Measurements from ENCODE around the gene KCTD8. TPM values are rescaled to one million over a fixed set of nuclear protein-coding genes. Genes with fewer than 3 reads are reported as not detected.

Gene KCTD8
- total RNA-seq, 4 donors from 2014 or later: 0.71 to 2.8 (median 1.4) TPM

DNA sequence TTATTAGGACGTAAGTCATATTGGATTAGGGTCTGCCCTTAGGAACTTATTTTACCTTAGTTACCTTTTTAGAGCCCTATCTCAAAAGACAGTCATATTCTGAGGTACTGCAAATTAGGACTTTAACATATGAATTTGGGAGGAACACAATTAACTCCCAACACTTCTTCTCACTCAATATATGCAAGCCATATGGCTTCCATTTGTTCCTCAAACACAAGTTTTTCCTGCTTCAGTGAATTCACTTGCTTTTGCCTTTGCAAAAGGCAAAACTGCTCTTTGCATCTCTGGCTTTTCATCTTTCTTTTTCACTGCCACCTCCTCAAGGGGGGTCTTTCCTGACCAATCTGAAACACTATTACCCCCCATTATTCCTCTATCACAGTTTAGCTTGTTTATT is 220.3 kb downstream of the KCTD8 start:
- no peak overlapping the region for H3K4me3 ChIP-seq
- H3K4me1 ChIP-seq: no peaks in the 10 kb centered on the region
- no peaks in the 10 kb centered on the region for H3K9me3 ChIP-seq
- no peak for TF ChIP-seq POLR2A (IDR thresholded peaks at IDR 0.05)
- TF ChIP-seq, protein P1, sequence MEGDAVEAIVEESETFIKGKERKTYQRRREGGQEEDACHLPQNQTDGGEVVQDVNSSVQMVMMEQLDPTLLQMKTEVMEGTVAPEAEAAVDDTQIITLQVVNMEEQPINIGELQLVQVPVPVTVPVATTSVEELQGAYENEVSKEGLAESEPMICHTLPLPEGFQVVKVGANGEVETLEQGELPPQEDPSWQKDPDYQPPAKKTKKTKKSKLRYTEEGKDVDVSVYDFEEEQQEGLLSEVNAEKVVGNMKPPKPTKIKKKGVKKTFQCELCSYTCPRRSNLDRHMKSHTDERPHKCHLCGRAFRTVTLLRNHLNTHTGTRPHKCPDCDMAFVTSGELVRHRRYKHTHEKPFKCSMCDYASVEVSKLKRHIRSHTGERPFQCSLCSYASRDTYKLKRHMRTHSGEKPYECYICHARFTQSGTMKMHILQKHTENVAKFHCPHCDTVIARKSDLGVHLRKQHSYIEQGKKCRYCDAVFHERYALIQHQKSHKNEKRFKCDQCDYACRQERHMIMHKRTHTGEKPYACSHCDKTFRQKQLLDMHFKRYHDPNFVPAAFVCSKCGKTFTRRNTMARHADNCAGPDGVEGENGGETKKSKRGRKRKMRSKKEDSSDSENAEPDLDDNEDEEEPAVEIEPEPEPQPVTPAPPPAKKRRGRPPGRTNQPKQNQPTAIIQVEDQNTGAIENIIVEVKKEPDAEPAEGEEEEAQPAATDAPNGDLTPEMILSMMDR (IDR thresholded peaks at IDR 0.05 in 4 of 5, conservative IDR thresholded peaks at IDR 0.05 in 1 of 5): no peak
- no peak overlapping the region for H3K27ac ChIP-seq
- H3K36me3 ChIP-seq: no peaks in the 10 kb centered on the region
- DNase-seq (no peak), ATAC-seq (no peak)
- intact Hi-C loops (cut with DNase I; ENCODE audit: low total_unique reads): no loop called here
- in situ Hi-C loops (cut with MboI; ENCODE audit: low sequenced_read_pairs in 4 of 4): no loop called here
- H3K27me3 ChIP-seq: no peaks in the 10 kb centered on the region

DNA sequence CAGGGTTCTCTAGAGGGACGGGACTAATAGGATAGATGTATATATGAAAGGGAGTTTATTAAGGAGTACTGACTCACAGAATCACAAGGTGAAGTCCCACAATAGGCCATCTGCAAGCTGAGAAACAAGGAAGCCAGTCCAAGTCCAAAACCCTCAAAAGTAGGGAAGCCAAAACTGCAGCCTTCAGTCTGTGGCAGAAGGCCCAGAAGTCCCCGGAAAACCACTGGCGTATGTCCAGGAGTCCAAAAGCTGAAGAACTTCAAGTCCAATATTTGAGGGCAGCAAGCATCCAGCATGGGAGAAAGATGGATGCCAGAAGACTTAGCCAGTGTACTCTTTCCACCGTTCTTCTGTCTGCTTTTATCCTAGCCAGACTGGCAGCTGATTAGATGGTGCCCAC is 227.2 kb downstream of the KCTD8 start:
- intact Hi-C loops (cut with DNase I; ENCODE audit: low total_unique reads) (no loop called here), in situ Hi-C loops (cut with MboI; ENCODE audit: low sequenced_read_pairs in 4 of 4) (no loop called here)
- no peak for TF ChIP-seq POLR2A (IDR thresholded peaks at IDR 0.05)
- TF ChIP-seq, protein P1 (IDR thresholded peaks at IDR 0.05 in 4 of 5, conservative IDR thresholded peaks at IDR 0.05 in 1 of 5): no peak
- no peak overlapping the region for H3K4me3 ChIP-seq
- DNase-seq: no peak
- no peaks in the 10 kb centered on the region for H3K9me3 ChIP-seq
- no peaks in the 10 kb centered on the region for H3K4me1 ChIP-seq
- H3K36me3 ChIP-seq: no peaks in the 10 kb centered on the region
- no peaks in the 10 kb centered on the region for H3K27me3 ChIP-seq
- no peak overlapping the region for H3K27ac ChIP-seq
- ATAC-seq: no peak

DNA sequence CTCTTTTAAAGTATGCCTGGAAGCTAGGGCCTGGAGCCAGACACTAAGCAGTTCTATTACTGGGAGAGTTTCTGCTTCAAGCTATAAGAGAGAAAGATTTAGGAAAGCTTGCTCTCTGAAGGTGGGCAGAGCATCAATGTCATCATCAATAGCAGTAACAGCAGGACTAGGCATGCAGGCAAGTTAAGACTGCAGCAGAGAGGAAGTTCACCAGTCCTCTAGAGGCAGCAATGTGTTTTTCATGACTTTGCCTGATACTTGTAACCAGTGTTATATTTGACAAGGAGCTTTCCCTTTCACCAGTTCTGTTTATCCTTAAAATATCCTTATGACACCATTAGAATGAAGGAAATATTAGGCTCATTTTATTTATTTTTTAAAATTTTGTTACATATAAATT is 237.9 kb downstream of the KCTD8 start:
- no peaks in the 10 kb centered on the region for H3K9me3 ChIP-seq
- TF ChIP-seq, protein P1 (IDR thresholded peaks at IDR 0.05 in 4 of 5, conservative IDR thresholded peaks at IDR 0.05 in 1 of 5): no peak
- TF ChIP-seq POLR2A (IDR thresholded peaks at IDR 0.05): no peak
- intact Hi-C loops (cut with DNase I; ENCODE audit: low total_unique reads): no loop called here
- DNase-seq: no peak
- no peak overlapping the region for H3K27ac ChIP-seq
- ATAC-seq: no peak
- no peaks in the 10 kb centered on the region for H3K36me3 ChIP-seq
- no peak overlapping the region for H3K4me3 ChIP-seq
- H3K4me1 ChIP-seq: no peaks in the 10 kb centered on the region
- in situ Hi-C loops (cut with MboI; ENCODE audit: low sequenced_read_pairs in 4 of 4): no loop called here
- no peaks in the 10 kb centered on the region for H3K27me3 ChIP-seq

DNA sequence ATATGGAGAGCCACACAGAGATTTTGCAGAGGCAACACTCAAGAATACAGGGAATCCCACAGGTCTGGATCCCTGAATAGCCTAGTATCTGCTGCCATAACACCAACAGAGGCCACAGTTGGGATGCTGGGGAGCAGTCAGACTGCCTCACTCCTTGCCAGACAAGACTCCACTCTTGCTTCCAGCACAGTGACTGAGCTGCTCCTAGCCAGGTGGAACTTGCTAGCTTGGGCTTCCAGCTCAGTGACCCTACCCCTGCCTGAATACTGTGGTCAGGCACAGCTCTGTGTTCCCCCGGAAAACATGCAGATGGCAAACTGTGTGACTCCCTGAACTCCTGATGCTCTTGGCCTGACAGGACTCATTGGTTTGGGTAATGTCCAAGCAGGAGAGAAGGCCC is 251.8 kb downstream of the KCTD8 start:
- H3K36me3 ChIP-seq: no peaks in the 10 kb centered on the region
- H3K9me3 ChIP-seq: no peaks in the 10 kb centered on the region
- no peak overlapping the region for H3K4me3 ChIP-seq
- DNase-seq (no peak), ATAC-seq (no peak)
- intact Hi-C loops (cut with DNase I; ENCODE audit: low total_unique reads): no loop called here
- no peak overlapping the region for H3K27ac ChIP-seq
- H3K4me1 ChIP-seq: no peaks in the 10 kb centered on the region
- TF ChIP-seq, protein P1 (IDR thresholded peaks at IDR 0.05 in 4 of 5, conservative IDR thresholded peaks at IDR 0.05 in 1 of 5): no peak
- no peak for TF ChIP-seq POLR2A (IDR thresholded peaks at IDR 0.05)
- in situ Hi-C loops (cut with MboI; ENCODE audit: low sequenced_read_pairs in 4 of 4): no loop called here
- H3K27me3 ChIP-seq: no peaks in the 10 kb centered on the region

DNA sequence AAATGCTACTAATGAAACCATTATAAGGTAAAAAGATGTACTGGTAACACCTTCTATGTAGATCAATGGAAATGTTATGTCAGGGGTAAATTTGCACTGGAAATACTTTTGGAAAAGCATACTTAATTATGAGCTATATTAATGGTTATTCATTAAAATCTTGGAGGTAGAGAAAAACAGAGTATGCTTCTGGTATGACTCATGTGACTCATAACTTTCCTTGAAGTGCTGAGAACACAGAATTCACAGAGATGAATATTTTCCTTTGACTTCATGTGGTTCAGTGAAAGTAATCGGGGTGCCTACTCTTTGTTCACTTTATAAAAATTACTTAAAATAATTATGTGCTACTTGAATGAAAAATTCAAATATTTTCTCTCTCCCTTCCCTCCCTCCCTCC is 254.2 kb downstream of the KCTD8 start:
- TF ChIP-seq, protein P1 (IDR thresholded peaks at IDR 0.05 in 4 of 5, conservative IDR thresholded peaks at IDR 0.05 in 1 of 5): no peak
- no peak for TF ChIP-seq POLR2A (IDR thresholded peaks at IDR 0.05)
- Histone ChIP-seq H3K36me3 (no peaks in the 10 kb centered on the region), H3K27me3 (no peaks in the 10 kb centered on the region), H3K9me3 (no peaks in the 10 kb centered on the region), H3K4me3 (no peak overlapping the region), H3K4me1 (no peaks in the 10 kb centered on the region), H3K27ac (no peak overlapping the region)
- in situ Hi-C loops (cut with MboI; ENCODE audit: low sequenced_read_pairs in 4 of 4): no loop called here
- DNase-seq (no peak), ATAC-seq (no peak)
- intact Hi-C loops (cut with DNase I; ENCODE audit: low total_unique reads): no loop called here

All from gastrocnemius medialis (tissue), 4 donors.